HG02885 (cell line): ENCODE measurements around the gene HHAT.
A peak's percentile ranks its signal among the peaks of the same experiment; 100 is the strongest.

Experiments
- ATAC-seq: cut with Tn5 transposase; IDR thresholded peaks from one replicate; pipeline ENCODE4 v1.9.1; 2021; ENCODE audit warnings: mild to moderate bottlenecking; ENCODE audit not compliant: unreplicated experiment, poor library complexity

HHAT gene

GRCh38 chr1:210313046-210313595, 15.6 kb upstream of the HHAT start:
- no peak for ATAC-seq

- ATAC-seq, result no peak
Observed at GRCh38 chr1:210313921-210314320, 14.8 kb upstream of the HHAT start.

GRCh38 chr1:210315529-210315928, 13.2 kb upstream of the HHAT start:
- no peak for ATAC-seq

- no peak for ATAC-seq
Observed at GRCh38 chr1:210321131-210321530, 7.6 kb upstream of the HHAT start.

GRCh38 chr1:210321552-210321951, 7.2 kb upstream of the HHAT start:
- no peak for ATAC-seq

- no peak for ATAC-seq
Observed at GRCh38 chr1:210323957-210324356, 4.7 kb upstream of the HHAT start.

GRCh38 chr1:210325026-210325670, 3.6 kb upstream of the HHAT start:
- ATAC-seq, result no peak

- ATAC-seq, result no peak
Observed at GRCh38 chr1:210328032-210328745, 513 bp upstream of the HHAT start.

- ATAC-seq, result no peak
Observed at GRCh38 chr1:210330279-210330866, 1.7 kb downstream of the HHAT start.

GRCh38 chr1:210332233-210332632, 3.5 kb downstream of the HHAT start:
- peak; percentile 23 for ATAC-seq

- peak; percentile 75 for ATAC-seq
Observed at GRCh38 chr1:210332719-210333398, 4.2 kb downstream of the HHAT start.

- ATAC-seq, result no peak
Observed at GRCh38 chr1:210335001-210335400, 6.3 kb downstream of the HHAT start.

GRCh38 chr1:210336362-210336761, 7.7 kb downstream of the HHAT start:
- no peak for ATAC-seq

GRCh38 chr1:210339500-210339899, 10.8 kb downstream of the HHAT start:
- ATAC-seq, result no peak

- peak; percentile 39 for ATAC-seq
Observed at GRCh38 chr1:210340311-210340710, 11.6 kb downstream of the HHAT start.

- ATAC-seq, result no peak
Observed at GRCh38 chr1:210340841-210341240, 12.1 kb downstream of the HHAT start.

GRCh38 chr1:210342986-210343780, 14.5 kb downstream of the HHAT start:
- peak; percentile 58 for ATAC-seq

GRCh38 chr1:210344706-210345105, 16.0 kb downstream of the HHAT start:
- ATAC-seq, result no peak

- ATAC-seq, result peak; percentile 60
Observed at GRCh38 chr1:210347112-210347511, 18.4 kb downstream of the HHAT start.

GRCh38 chr1:210351496-210351895, 22.8 kb downstream of the HHAT start:
- ATAC-seq, result no peak
